ENCODE results near the gene ACTRT2. TPM values are rescaled to one million over a fixed set of nuclear protein-coding genes. Genes with fewer than 3 reads are reported as not detected.

ACTRT2 gene
- total and polyA plus RNA-seq, 8 donors, result not detected

GRCh38 chr1:3066826-3067225, 45.6 kb downstream of the ACTRT2 start:
- 21 to 100% (median 48%) methylated on average over 1 to 10 of the region's 10 CpGs for WGBS, 5 donors
- Histone ChIP-seq H3K27ac (peak overlapping the region; percentile 83 to 97 (median 92)), H3K9me3 (no peaks in the 10 kb centered on the region), H3K4me3 (peak overlapping the region; percentile 55 to 93 (median 84)), H3K27me3 (peaks cover 28 to 95% (median 61%) of the 10 kb centered on the region in 3 donors), H3K36me3 (no peaks in the 10 kb centered on the region), H3K4me1 (peaks cover 32 to 80% (median 75%) of the 10 kb centered on the region in 4 donors)
- TF ChIP-seq POLR2AphosphoS5 (IDR thresholded peaks at IDR 0.05) (no peak), POLR2A (IDR thresholded peaks at IDR 0.05) (no peak), EP300 (IDR thresholded peaks at IDR 0.05) (no peak)
- TF ChIP-seq, protein P1, sequence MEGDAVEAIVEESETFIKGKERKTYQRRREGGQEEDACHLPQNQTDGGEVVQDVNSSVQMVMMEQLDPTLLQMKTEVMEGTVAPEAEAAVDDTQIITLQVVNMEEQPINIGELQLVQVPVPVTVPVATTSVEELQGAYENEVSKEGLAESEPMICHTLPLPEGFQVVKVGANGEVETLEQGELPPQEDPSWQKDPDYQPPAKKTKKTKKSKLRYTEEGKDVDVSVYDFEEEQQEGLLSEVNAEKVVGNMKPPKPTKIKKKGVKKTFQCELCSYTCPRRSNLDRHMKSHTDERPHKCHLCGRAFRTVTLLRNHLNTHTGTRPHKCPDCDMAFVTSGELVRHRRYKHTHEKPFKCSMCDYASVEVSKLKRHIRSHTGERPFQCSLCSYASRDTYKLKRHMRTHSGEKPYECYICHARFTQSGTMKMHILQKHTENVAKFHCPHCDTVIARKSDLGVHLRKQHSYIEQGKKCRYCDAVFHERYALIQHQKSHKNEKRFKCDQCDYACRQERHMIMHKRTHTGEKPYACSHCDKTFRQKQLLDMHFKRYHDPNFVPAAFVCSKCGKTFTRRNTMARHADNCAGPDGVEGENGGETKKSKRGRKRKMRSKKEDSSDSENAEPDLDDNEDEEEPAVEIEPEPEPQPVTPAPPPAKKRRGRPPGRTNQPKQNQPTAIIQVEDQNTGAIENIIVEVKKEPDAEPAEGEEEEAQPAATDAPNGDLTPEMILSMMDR (IDR thresholded peaks at IDR 0.05), result no peak
- intact Hi-C loops (cut with DNase I; ENCODE audit: low total_unique reads), result no loop called here
- no peak for DNase-seq

- 11 to 38% (median 18%) methylated on average over 19 to 29 of the region's 29 CpGs for WGBS, 5 donors
Measured at GRCh38 chr1:3067301-3067670, 46.0 kb downstream of the ACTRT2 start.

DNA sequence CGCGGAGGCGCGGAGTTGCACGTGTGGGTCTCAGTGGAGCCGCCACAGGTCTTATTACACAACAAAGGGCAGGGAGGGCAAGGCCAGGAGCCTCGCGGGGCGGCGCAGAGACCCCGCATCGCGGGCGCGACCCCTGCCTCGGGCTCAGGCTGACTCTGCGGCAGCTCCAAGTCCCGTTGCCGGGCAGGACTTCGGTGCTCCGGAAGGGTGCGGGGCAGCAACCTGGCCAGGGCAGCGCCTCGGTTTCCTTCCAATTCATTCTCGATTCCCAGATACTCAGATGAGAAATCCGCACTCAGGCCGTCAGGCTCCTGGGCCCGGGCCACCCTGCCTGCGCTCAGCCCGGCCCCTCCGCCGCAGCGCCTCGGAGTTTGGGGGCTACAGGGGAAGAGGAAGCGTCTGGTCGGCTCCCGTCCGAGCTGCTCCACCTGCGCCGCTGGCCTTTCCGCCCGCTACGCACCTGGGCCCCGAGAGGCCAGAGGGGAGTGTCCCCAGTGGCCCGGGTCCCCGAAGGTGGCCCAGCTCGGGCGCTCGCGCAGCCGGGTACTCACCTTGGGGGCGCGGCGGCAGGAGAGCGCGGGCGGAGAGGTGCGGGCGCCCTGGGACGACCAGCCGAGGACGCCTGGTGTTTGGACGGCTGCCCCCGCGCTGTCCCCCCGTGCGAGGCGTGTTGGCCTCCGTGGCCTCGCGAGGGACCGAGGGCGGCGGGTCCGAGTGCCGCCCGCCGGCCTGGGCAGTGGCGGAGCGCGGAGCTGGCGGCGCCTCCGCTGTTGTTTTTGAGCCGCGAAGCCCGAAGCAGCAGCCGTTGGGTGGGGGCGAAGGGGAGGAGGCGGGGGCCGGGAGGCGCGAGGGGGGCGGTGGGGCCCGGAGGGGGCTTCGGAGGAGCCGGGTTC, 46.6 kb downstream of the ACTRT2 start:
- peak overlapping the region; percentile 55 to 93 (median 84) for H3K4me3 ChIP-seq
- TF ChIP-seq POLR2A (IDR thresholded peaks at IDR 0.05) (no peak), EP300 (IDR thresholded peaks at IDR 0.05) (no peak), POLR2AphosphoS5 (IDR thresholded peaks at IDR 0.05) (no peak)
- TF ChIP-seq, protein P1 (IDR thresholded peaks at IDR 0.05), result no peak
- peaks cover 33 to 80% (median 70%) of the 10 kb centered on the region in 4 donors for H3K4me1 ChIP-seq
- H3K9me3 ChIP-seq, result no peaks in the 10 kb centered on the region
- H3K36me3 ChIP-seq, result no peaks in the 10 kb centered on the region
- 1 to 5% (median 3%) methylated on average over 19 to 97 of the region's 97 CpGs for WGBS, 5 donors
- intact Hi-C loops (cut with DNase I; ENCODE audit: low total_unique reads), result no loop called here
- no peak for DNase-seq
- H3K27ac ChIP-seq, result peak overlapping the region; percentile 83 to 97 (median 92)
- peaks cover 26 to 95% (median 58%) of the 10 kb centered on the region in 3 donors for H3K27me3 ChIP-seq

More at GRCh38 chr1:3067301-3067670, 46.0 kb downstream of the ACTRT2 start:
- Histone ChIP-seq H3K27me3 (peaks cover 28 to 95% (median 59%) of the 10 kb centered on the region in 3 donors), H3K4me3 (peak overlapping the region; percentile 55 to 93 (median 84)), H3K4me1 (peaks cover 32 to 80% (median 73%) of the 10 kb centered on the region in 4 donors), H3K36me3 (no peaks in the 10 kb centered on the region), H3K9me3 (no peaks in the 10 kb centered on the region), H3K27ac (peak overlapping the region; percentile 83 to 97 (median 92))
- TF ChIP-seq POLR2AphosphoS5 (IDR thresholded peaks at IDR 0.05) (no peak), EP300 (IDR thresholded peaks at IDR 0.05) (no peak)
- TF ChIP-seq, protein P1 (IDR thresholded peaks at IDR 0.05), result no peak
- intact Hi-C loops (cut with DNase I; ENCODE audit: low total_unique reads), result no loop called here
- no peak for DNase-seq

GRCh38 chr1:3068564-3069431, 47.5 kb downstream of the ACTRT2 start, which contains the start of gene PRDM16:
Gene PRDM16, plus strand, starts transcription at chr1:3069203. Its CDS starts 57 bp downstream, at chr1:3069260.
- H3K4me3 ChIP-seq, result peak within 1 kb of the TSS; percentile 64 to 93 (median 84)
- intact Hi-C loops (cut with DNase I; ENCODE audit: low total_unique reads), result no loop called here
- 0 to 1% (median 1%) methylated on average over 60 to 106 of the region's 106 CpGs for whole genome bisulfite sequencing, 5 donors

More at GRCh38 chr1:3068564-3069431, 47.5 kb downstream of the ACTRT2 start, which contains the start of gene PRDM16:
- Histone ChIP-seq H3K36me3 (no peaks in the 10 kb centered on the region), H3K9me3 (no peaks in the 10 kb centered on the region), H3K27ac (peak within 1 kb of the TSS; percentile 93 to 97 (median 96)), H3K4me1 (peaks cover 35 to 80% (median 69%) of the 10 kb centered on the region in 4 donors), H3K27me3 (peaks cover 23 to 95% (median 58%) of the 10 kb centered on the region in 3 donors)
- TF ChIP-seq, protein P1 (IDR thresholded peaks at IDR 0.05), result no peak
- TF ChIP-seq POLR2A (IDR thresholded peaks at IDR 0.05), result no peak
- TF ChIP-seq POLR2AphosphoS5 (IDR thresholded peaks at IDR 0.05), result peak in 2 of 3 donors; percentile 34 to 37
- TF ChIP-seq EP300 (IDR thresholded peaks at IDR 0.05), result no peak
- DNase-seq, result peak; percentile 69 to 82
